ENCODE data around the gene C1QTNF12.
A peak's percentile ranks its signal among the peaks of the same experiment; 100 is the strongest.

The C1QTNF12 gene

DNA sequence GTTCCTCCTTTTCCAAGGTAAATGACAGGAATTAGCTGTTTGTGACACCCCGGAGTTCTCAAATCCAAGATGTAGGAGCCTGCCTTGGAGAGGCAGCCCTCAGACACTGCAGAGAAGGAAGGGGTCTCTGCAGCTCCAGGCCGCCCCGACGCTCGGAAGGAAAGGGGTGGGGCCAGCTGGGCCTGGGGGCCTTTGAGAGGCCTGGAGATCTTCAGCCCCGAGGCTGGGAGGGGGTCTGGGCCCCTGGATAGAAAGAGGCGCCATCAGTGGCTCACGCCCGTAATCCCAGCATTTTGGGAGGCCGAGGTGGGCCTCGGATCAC, 39.0 kb downstream of the C1QTNF12 start:
- no peak overlapping the region for H3K4me3 ChIP-seq (replicated peaks; ENCODE audit: insufficient read depth, low read length)
- DNase-seq (ENCODE audit: low read depth in 1 of 2, low spot score in 1 of 2): no peak
- TF ChIP-seq SPI1 (IDR thresholded peaks at IDR 0.05; ENCODE audit: borderline replicate concordance, low read depth): no peak
- no peak for TF ChIP-seq POLR2AphosphoS5 (IDR thresholded peaks at IDR 0.05; ENCODE audit: low read depth)
- no peak overlapping the region for H3K27ac ChIP-seq (replicated peaks)
- H3K27me3 ChIP-seq (ENCODE audit: insufficient read depth, poor library complexity, severe bottlenecking): peaks cover 48% of the 10 kb centered on the region

DNA sequence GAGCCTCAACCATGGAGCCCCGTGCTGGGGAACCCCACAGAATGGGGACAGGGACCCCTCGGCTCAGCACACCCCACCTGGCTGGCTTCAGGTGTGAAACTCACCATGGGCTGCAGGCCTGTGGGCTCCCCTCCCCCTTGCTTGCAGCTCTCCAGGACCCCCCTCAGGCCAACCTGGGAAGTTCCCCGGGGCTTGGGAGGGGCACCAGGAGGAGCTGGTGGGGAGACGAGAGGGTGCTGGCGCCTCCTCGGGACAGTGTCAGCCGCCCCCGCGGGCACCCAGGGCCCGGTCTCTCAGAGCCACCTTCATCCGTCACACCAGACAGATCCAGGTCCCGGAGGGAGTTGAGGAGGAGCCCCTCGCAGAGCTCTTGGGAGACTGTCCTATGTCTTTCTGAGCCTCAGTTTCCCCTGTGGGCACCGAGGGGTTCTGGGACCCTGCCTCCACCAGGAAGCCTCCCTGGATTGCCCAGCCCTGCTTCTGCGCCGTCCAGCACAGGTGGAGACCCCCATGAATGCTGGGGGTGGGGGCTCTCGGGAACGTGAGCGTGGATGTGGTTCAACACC, 39.5 kb downstream of the C1QTNF12 start:
- TF ChIP-seq SPI1 (IDR thresholded peaks at IDR 0.05; ENCODE audit: borderline replicate concordance, low read depth): no peak
- TF ChIP-seq, protein P1, sequence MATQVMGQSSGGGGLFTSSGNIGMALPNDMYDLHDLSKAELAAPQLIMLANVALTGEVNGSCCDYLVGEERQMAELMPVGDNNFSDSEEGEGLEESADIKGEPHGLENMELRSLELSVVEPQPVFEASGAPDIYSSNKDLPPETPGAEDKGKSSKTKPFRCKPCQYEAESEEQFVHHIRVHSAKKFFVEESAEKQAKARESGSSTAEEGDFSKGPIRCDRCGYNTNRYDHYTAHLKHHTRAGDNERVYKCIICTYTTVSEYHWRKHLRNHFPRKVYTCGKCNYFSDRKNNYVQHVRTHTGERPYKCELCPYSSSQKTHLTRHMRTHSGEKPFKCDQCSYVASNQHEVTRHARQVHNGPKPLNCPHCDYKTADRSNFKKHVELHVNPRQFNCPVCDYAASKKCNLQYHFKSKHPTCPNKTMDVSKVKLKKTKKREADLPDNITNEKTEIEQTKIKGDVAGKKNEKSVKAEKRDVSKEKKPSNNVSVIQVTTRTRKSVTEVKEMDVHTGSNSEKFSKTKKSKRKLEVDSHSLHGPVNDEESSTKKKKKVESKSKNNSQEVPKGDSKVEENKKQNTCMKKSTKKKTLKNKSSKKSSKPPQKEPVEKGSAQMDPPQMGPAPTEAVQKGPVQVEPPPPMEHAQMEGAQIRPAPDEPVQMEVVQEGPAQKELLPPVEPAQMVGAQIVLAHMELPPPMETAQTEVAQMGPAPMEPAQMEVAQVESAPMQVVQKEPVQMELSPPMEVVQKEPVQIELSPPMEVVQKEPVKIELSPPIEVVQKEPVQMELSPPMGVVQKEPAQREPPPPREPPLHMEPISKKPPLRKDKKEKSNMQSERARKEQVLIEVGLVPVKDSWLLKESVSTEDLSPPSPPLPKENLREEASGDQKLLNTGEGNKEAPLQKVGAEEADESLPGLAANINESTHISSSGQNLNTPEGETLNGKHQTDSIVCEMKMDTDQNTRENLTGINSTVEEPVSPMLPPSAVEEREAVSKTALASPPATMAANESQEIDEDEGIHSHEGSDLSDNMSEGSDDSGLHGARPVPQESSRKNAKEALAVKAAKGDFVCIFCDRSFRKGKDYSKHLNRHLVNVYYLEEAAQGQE (IDR thresholded peaks at IDR 0.05; ENCODE audit: insufficient replicate concordance, low read depth): no peak
- Histone ChIP-seq H3K27me3 (ENCODE audit: insufficient read depth, poor library complexity, severe bottlenecking) (peaks cover 48% of the 10 kb centered on the region), H3K27ac (replicated peaks) (no peak overlapping the region), H3K4me3 (replicated peaks; ENCODE audit: insufficient read depth, low read length) (no peak overlapping the region)
- DNase-seq (ENCODE audit: low read depth in 1 of 2, low spot score in 1 of 2): no peak

DNA sequence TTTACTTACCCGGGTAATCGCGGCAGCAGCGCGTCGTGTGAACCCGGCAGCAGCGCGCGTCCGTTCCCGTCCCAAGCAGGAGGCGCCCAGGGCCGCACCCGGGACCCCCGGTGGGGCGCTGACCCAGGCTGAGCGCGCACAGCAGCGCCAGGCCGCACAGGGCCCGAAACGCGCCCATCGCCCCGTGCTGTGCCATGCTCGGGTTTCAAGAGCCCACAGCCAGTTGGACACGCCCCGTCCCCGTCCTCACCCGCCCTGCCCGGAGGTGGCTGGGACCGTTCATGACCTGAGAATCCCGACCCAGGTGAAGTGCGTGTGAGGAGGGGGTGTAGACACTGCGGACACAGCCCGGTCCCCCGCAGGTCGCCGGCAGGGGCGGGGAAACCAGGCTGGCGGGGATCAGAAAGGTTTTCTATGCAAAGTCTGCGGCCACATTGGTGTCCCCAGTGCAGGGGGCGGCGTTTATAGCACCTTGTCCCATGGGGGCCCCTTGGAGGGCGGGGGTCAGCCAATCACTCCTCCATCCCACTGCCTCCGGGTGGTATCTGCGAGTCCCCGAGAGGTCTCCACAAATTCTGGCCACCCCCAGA, 40.1 kb downstream of the C1QTNF12 start, which contains the start of gene TNFRSF18:
TNFRSF18 (minus strand) TSS at position 217 of the 590 bp plus-strand sequence; CDS start at position 196, 21 bp downstream.
- TF ChIP-seq, protein P1 (IDR thresholded peaks at IDR 0.05; ENCODE audit: insufficient replicate concordance, low read depth): no peak
- TF ChIP-seq, protein P2, sequence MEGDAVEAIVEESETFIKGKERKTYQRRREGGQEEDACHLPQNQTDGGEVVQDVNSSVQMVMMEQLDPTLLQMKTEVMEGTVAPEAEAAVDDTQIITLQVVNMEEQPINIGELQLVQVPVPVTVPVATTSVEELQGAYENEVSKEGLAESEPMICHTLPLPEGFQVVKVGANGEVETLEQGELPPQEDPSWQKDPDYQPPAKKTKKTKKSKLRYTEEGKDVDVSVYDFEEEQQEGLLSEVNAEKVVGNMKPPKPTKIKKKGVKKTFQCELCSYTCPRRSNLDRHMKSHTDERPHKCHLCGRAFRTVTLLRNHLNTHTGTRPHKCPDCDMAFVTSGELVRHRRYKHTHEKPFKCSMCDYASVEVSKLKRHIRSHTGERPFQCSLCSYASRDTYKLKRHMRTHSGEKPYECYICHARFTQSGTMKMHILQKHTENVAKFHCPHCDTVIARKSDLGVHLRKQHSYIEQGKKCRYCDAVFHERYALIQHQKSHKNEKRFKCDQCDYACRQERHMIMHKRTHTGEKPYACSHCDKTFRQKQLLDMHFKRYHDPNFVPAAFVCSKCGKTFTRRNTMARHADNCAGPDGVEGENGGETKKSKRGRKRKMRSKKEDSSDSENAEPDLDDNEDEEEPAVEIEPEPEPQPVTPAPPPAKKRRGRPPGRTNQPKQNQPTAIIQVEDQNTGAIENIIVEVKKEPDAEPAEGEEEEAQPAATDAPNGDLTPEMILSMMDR (IDR thresholded peaks at IDR 0.05; ENCODE audit: insufficient read depth, low read length): no peak
- TF ChIP-seq GABPA (IDR thresholded peaks at IDR 0.05; ENCODE audit: low read depth): no peak
- TF ChIP-seq POLR2AphosphoS5 (IDR thresholded peaks at IDR 0.05; ENCODE audit: low read depth): no peak
- no peak for TF ChIP-seq SPI1 (IDR thresholded peaks at IDR 0.05; ENCODE audit: borderline replicate concordance, low read depth)
- DNase-seq (ENCODE audit: low read depth in 1 of 2, low spot score in 1 of 2): no peak
- Histone ChIP-seq H3K27ac (replicated peaks) (no peak within 1 kb of the TSS), H3K4me3 (replicated peaks; ENCODE audit: insufficient read depth, low read length) (no peak within 1 kb of the TSS), H3K27me3 (ENCODE audit: insufficient read depth, poor library complexity, severe bottlenecking) (peaks cover 48% of the 10 kb centered on the region)

DNA sequence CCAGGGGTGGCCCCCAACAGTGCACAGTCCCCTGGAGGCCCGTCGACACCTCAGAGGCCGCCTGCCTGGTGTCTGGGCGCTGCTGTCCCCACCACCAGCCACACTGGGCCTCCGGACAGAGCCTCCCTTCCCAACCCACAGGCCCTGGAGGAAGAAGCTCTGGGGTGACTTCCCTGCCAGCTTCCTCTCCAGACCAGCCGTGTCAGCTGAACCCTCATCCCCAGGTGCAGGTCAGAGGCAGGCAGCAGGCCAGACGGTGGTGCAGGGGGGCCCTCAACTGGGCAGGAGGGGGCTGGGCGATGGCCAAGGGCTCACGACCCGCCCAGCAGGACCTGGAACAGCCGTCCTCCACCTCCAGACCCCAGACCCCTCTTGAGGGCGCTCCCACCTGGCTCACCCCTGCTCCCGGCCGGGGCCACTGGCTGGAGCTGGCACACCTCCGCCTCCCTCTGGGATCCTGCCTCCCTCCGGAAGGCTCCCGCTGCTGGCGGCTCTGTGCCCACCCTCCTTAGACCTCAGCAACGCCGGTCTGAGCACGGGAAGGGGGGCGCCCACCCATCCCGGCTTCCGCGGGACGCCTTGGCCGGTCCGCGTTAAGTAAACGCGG, 40.6 kb downstream of the C1QTNF12 start:
- TF ChIP-seq GABPA (IDR thresholded peaks at IDR 0.05; ENCODE audit: low read depth) (no peak), POLR2AphosphoS5 (IDR thresholded peaks at IDR 0.05; ENCODE audit: low read depth) (no peak), SPI1 (IDR thresholded peaks at IDR 0.05; ENCODE audit: borderline replicate concordance, low read depth) (peak; percentile 26; the same call in 1 of the 2 replicates)
- TF ChIP-seq, protein P2 (IDR thresholded peaks at IDR 0.05; ENCODE audit: insufficient read depth, low read length): no peak
- TF ChIP-seq, protein P1 (IDR thresholded peaks at IDR 0.05; ENCODE audit: insufficient replicate concordance, low read depth): no peak
- Histone ChIP-seq H3K27ac (replicated peaks) (no peak overlapping the region), H3K4me3 (replicated peaks; ENCODE audit: insufficient read depth, low read length) (no peak overlapping the region), H3K27me3 (ENCODE audit: insufficient read depth, poor library complexity, severe bottlenecking) (peaks cover 49% of the 10 kb centered on the region)
- peak in 1 of 2 experiments; percentile 36 for DNase-seq (ENCODE audit: low read depth in 1 of 2, low spot score in 1 of 2)

All from HL-60 (cell line).